ENCODE results near the gene NUTM2E. TPM values are rescaled to one million over a fixed set of nuclear protein-coding genes. Genes with fewer than 3 reads are reported as not detected.
"Not testable (repeated sequence)": the region's sequence is repeated elsewhere in the genome, so short reads cannot be mapped to it uniquely, and the experiment has no call there.

NUTM2E gene
- total and polyA plus RNA-seq, 11 donors: 0.08 to 0.56 (median 0.34) TPM; not detected in 7

DNA sequence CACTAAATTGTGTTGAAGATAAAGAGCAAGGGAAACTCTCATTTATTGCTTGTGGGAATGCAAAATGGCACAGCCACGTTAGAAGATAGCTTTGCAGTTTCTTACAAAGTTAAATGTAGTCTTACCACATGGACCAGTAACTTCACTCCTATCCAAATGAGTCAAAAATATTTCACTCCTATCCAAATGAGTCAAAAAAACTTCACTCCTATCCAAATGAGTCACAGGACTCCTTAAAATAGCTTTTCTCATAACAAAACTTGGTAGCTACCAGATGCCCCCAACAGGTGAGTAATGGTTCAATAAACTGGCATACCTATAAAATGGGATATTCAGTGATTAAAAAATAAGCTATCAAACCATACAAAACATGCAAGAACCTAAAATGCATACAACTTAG lies 27.2 kb upstream of the NUTM2E start:
- ATAC-seq; DNase-seq; H3K4me1 ChIP-seq; H3K4me3 ChIP-seq; intact Hi-C loops (cut with DNase I); H3K9me3 ChIP-seq; H3K27me3 ChIP-seq; H3K27ac ChIP-seq: not testable (repeated sequence)
- WGBS, 4 donors: no CpG with 5 or more reads among the region's 1 CpG
- TF ChIP-seq, protein P1, sequence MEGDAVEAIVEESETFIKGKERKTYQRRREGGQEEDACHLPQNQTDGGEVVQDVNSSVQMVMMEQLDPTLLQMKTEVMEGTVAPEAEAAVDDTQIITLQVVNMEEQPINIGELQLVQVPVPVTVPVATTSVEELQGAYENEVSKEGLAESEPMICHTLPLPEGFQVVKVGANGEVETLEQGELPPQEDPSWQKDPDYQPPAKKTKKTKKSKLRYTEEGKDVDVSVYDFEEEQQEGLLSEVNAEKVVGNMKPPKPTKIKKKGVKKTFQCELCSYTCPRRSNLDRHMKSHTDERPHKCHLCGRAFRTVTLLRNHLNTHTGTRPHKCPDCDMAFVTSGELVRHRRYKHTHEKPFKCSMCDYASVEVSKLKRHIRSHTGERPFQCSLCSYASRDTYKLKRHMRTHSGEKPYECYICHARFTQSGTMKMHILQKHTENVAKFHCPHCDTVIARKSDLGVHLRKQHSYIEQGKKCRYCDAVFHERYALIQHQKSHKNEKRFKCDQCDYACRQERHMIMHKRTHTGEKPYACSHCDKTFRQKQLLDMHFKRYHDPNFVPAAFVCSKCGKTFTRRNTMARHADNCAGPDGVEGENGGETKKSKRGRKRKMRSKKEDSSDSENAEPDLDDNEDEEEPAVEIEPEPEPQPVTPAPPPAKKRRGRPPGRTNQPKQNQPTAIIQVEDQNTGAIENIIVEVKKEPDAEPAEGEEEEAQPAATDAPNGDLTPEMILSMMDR (IDR thresholded peaks at IDR 0.05): peak in 1 of 12 donors; percentile 3
- peaks cover 0 to 30% (median 0%) of the 10 kb centered on the region in 9 donors for H3K36me3 ChIP-seq

DNA sequence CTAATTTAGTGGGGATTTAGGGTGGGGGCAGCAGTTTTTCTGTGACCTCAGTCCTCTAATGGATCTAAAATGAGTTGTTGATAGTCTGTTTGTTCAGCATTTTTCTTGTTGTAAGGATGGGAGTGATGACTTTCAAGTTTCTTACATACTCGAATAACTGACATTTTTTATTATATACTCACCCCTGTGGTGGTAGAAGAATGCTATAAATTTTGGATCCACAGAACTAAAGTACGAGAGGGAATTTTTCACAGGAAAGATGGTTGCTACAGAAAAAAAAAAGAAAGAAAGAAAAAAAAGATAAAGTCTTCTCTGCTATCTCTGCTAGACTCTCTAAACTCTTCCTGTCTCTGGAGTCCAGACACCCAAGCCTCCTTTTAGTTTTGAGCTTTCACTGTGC lies 20.7 kb upstream of the NUTM2E start:
- 85 to 92% (median 91%) methylated on average over 2 of the region's 2 CpGs for WGBS, 4 donors
- H3K27ac ChIP-seq; ATAC-seq; intact Hi-C loops (cut with DNase I); H3K4me3 ChIP-seq; H3K9me3 ChIP-seq; H3K27me3 ChIP-seq; DNase-seq; H3K4me1 ChIP-seq: not testable (repeated sequence)
- peaks cover 0 to 12% (median 0%) of the 10 kb centered on the region in 9 donors for H3K36me3 ChIP-seq

DNA sequence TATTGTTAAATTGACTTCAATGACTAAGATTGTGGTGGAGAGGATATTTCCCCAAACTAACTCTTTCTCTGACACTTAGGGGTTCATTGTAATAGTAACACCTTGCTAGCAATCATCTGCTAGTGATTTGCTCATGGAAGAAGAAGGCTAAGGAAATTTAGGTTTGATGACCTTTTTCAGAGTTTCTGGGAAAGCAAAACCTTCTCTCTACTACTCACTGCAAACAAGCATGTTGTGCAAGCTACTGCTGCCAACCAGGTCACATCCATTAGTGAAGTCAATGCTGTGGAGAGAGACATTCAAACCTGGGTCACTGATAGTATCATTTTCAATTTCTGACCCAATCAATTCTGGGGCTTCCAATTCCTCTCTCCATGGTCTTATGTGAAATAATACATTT lies 14.6 kb upstream of the NUTM2E start:
- H3K9me3 ChIP-seq; H3K27ac ChIP-seq; H3K4me3 ChIP-seq; intact Hi-C loops (cut with DNase I); H3K36me3 ChIP-seq; ATAC-seq; H3K27me3 ChIP-seq; H3K4me1 ChIP-seq; DNase-seq: not testable (repeated sequence)

DNA sequence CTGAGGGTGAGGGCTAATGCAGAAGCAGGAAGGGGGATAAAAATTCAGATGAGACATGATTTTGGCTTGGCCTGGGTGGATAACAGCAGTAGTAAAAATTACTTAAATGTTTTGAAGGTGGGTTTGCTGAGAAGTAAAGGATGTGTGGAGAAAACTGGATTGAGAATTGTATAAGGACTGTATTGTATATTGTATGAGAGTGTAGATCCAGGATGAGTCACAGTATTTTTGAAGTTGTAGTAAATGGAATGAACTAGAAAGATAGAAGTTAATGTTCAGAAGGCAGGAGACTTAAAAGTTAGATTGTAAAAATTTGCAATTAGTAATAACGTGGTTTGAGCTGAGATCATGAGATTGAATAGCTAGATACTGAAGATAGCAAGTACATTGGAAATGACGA lies 10.2 kb upstream of the NUTM2E start:
- DNase-seq; H3K4me1 ChIP-seq; intact Hi-C loops (cut with DNase I); H3K9me3 ChIP-seq; H3K4me3 ChIP-seq; H3K27ac ChIP-seq; ATAC-seq; H3K36me3 ChIP-seq; H3K27me3 ChIP-seq: not testable (repeated sequence)
- 89 to 98% methylated on average over 1 to 2 of the region's 2 CpGs; no CpG with 5 or more reads in 2 of the 4 donors for WGBS, 4 donors

DNA sequence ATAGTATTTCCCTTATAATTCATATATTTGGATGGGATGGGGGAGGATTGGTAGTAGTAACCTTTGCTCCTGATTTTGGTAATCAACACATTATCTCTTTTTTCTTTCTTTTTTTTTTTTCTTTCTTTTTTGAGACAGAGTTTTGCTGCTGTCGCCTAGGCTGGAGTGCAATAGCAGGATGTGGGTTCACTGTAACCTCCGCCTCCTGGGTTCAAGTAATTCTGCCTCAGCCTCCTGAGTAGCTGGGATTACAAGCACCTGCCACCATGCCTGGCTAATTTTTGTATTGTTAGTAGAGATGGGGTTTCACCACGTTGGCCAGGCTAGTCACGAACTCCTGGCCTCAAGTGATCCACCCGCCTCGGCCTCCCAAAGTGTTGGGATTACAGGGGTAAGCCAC lies 3.2 kb upstream of the NUTM2E start:
- not testable (repeated sequence) for H3K9me3 ChIP-seq, H3K27ac ChIP-seq, ATAC-seq, DNase-seq, H3K27me3 ChIP-seq, H3K4me3 ChIP-seq
- WGBS, 4 donors: 90 to 95% (median 92%) methylated on average over 6 of the region's 6 CpGs
- Histone ChIP-seq H3K36me3 (peaks cover 0 to 10% (median 0%) of the 10 kb centered on the region in 9 donors), H3K4me1 (peaks cover 0 to 17% (median 4%) of the 10 kb centered on the region in 12 donors)
- intact Hi-C loops (cut with DNase I): loop anchor here in 3 of 10 donors (10.0 kb wide), 1 partner anchor 101 kb away; no protein-coding TSS in a partner anchor

DNA sequence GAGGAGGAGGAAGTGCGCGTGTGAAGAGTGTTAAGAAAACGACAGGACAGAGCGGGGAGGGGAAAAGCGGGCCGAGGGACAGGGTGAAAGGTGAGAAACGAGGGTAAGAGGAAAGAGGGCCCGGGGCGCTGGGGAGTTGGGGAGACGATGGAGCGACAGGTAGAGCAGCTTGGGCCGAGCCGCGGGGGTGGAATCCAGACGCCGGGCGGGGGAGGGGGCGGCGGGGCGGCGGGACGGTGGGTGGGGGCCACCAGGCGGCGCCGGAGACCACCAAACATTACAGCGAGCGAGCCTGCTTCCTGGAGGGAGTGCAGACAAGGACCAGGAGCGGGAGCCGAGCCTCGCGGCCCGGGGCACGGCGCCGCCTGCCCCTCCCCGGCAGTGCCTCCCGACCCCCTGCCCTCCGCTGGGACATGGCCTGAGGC lies 940 bp upstream of the NUTM2E start:
- H3K27me3 ChIP-seq, H3K36me3 ChIP-seq, H3K9me3 ChIP-seq: not testable (repeated sequence)
- peak overlapping the region in 10 of 12 donors; percentile 34 to 66 (median 63) for H3K4me3 ChIP-seq
- peaks cover 0 to 23% (median 5%) of the 10 kb centered on the region in 12 donors for H3K4me1 ChIP-seq
- DNase-seq (peak in 4 of 5 donors; percentile 9 to 50 (median 28)), ATAC-seq (peak in 3 of 4 donors; percentile 34 to 73 (median 64))
- TF ChIP-seq, protein P1 (IDR thresholded peaks at IDR 0.05): peak in 10 of 12 donors; percentile 13 to 50 (median 26)
- intact Hi-C loops (cut with DNase I): loop anchor here in 4 of 10 donors (2.0 to 10.0 kb wide), 2 partner anchors 99 to 103 kb away; no protein-coding TSS in a partner anchor
- 0 to 1% (median 0%) methylated on average over 14 to 20 of the region's 38 CpGs; no CpG with 5 or more reads in 1 of the 4 donors for WGBS, 4 donors
- H3K27ac ChIP-seq: peak overlapping the region in 8 of 12 donors; percentile 59 to 90 (median 86)

DNA sequence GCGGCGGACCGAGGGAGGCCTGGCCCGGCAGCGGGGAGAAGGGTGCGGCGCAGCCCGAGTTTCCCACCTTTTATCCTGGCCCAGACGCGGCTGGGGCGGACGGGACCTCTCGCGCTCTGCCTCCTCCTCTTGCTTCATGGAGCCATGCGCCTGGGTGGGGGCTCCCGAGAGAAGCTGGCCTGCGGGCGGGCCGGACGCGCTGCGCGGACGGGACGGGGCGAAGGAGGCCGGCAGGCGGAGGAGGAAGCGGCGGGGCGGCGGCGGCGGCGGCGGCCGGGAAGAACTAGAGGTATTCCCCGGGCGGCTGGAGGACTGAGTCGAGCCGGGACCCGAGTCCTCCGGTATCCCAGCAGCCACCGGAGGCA lies 426 bp upstream of the NUTM2E start:
- not testable (repeated sequence) for ATAC-seq, H3K27me3 ChIP-seq, DNase-seq, H3K36me3 ChIP-seq, H3K9me3 ChIP-seq
- peak overlapping the region; percentile 77 to 90 (median 86) for H3K27ac ChIP-seq
- H3K4me3 ChIP-seq: peak overlapping the region in 11 of 12 donors; percentile 25 to 66 (median 63)
- intact Hi-C loops (cut with DNase I): loop anchor here in 3 of 10 donors (10.0 kb wide), 1 partner anchor 99 kb away; no protein-coding TSS in a partner anchor
- peaks cover 0 to 23% (median 5%) of the 10 kb centered on the region in 12 donors for H3K4me1 ChIP-seq
- WGBS, 4 donors: 0 to 2% (median 0%) methylated on average over 9 to 42 of the region's 44 CpGs; no CpG with 5 or more reads in 1 of the 4 donors

- H3K4me3 ChIP-seq; DNase-seq; H3K9me3 ChIP-seq; intact Hi-C loops (cut with DNase I); H3K36me3 ChIP-seq; H3K4me1 ChIP-seq; H3K27ac ChIP-seq; H3K27me3 ChIP-seq; ATAC-seq: not testable (repeated sequence)
- WGBS, 4 donors: 81 to 92% (median 82%) methylated on average over 3 of the region's 3 CpGs
Observed at GRCh38 chr10:79833833-79834232, 7.3 kb downstream of the NUTM2E start.

DNA sequence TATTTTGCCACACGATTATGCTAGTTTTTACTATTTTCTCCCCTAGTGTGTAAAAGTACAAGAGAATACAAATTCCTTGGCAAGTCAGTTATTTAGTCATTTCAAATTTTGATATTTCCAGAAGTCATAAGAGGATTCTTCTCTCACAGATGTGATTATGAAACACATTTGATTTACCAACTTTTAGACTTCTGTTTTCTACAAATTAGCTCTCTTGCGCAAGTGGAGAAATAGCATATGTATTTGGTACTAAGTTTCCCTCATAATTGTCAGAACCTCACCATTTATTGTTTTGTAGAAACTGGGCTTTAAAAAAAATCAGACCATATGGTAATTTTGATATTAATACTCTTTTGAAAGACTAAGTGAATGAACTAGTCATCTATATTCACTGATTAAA lies 9.4 kb downstream of the NUTM2E start:
- DNase-seq; H3K9me3 ChIP-seq; H3K36me3 ChIP-seq; H3K4me1 ChIP-seq; intact Hi-C loops (cut with DNase I); ATAC-seq; H3K4me3 ChIP-seq; H3K27me3 ChIP-seq; H3K27ac ChIP-seq: not testable (repeated sequence)
- WGBS, 4 donors: 73 to 100% (median 91%) methylated on average over 1 to 2 of the region's 2 CpGs

All from heart left ventricle (tissue), 16 donors.